HG03108 (cell line): ENCODE results near the gene ATP6V1C2.
"Not testable (repeated sequence)": the region's sequence is repeated elsewhere in the genome, so short reads cannot be mapped to it uniquely, and the experiment has no call there.

Experiments
- ATAC-seq: cut with Tn5 transposase; IDR thresholded peaks from one replicate; pipeline ENCODE4 v1.9.1; 2021; ENCODE audit warnings: moderate library complexity; ENCODE audit not compliant: unreplicated experiment

Gene ATP6V1C2

DNA sequence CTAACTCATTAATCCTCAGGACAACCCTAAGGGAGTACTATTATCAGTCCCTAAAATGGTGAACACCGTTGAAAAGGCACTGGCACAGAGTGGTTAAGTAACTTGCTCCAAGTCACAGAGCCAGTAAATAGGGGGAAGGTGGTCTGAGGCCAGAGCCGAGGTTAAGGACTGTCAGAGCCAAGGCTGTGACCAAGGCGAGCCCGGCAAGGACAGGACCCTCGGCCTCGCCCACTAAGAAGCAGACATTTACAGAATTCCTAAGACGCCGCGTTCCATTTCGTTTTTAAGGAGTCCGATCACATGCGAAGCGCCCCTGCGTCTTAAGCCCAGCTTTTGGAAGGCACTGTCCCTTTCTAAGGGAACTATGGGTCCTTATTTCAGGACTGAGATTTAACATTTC is 90.1 kb downstream of the ATP6V1C2 start:
- no peak for ATAC-seq

DNA sequence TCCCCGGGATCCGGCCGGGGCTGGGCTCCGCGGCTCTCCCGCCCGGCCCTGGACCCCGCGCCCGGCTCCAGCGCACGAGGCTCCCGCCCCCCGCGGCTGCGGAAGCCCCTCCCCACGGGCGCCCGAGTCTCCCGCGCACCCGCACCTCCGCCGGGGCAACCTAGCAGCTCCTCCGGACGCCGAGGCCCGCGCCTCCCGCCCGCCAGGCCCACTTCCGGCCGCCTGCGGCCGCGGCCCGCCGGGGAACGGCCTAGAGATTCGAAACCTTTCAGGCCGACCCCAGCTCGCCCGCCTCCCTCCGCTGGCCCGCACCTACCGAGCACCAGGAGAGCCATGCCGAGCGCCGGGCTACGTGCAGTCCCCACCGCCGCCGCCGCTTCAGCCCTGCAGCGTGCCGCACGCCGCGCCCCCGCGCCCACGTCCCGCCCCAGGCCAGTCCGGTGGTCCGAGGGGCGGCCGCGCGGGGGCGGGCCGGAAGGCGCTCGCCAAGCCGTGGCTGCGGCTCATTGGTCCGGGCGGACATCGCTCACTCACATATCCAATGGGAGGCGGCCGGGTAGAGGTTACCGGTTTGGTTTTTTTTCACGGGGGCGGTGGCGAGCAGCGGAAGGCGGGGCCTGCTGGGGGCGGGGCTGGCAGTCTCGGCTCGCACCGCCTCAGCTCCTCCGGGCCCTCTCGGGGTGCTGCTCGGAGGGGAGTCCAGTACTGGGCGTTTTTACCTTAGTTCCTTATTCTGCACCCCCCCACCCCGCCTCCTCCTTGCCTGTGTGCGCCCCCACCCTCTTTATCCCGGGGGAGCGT is 91.1 kb downstream of the ATP6V1C2 start, which contains the start of gene PDIA6:
Gene PDIA6, minus strand, starts transcription at position 424 of the 801 bp plus-strand sequence. Its CDS starts 89 bp downstream, at position 335.
- ATAC-seq: peak; percentile 92

DNA sequence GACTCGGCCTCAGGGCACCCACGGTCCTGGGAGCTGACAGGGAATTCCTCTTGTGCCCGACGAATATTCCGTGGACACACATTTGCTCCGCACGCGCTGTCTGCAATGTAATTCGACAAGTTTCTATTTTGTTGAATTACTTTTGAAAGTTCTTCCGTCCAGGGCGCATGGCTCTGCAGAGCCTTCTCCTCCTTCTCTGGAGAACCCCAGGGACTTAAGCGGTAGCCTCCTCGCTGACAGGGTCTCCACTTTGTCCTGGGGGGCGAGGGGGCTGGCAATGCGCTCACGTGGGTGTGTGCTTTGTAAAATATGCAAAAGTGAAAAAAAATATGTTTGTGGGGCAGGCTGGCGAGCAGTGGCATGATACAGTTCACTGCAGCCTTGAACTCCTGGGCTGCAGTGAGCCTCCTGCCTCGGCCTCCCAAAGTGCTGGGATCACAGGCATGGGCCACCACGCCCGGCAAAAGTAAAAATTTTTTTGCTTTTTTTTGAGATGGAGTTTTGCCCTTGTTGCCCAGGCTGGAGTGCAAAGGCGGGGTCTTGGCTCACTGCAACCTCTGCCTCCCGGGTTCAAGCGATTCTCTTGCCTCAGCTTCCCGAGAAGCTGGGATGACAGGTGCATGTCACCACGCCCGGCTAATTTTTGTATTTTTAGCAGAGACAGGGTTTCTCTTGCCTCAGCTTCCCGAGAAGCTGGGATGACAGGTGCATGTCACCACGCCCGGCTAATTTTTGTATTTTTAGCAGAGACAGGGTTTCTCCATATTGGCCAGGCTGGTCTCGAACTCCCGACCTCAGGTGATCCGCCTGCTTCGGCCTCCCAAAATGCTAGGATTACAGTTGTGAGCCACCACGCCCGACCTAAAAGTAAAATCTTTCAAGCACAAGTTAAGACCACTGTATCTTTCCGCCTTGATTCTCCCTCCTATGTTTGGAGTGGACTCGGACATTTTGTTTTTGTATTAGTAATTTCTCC is 92.0 kb downstream of the ATP6V1C2 start:
- ATAC-seq: not testable (repeated sequence)

DNA sequence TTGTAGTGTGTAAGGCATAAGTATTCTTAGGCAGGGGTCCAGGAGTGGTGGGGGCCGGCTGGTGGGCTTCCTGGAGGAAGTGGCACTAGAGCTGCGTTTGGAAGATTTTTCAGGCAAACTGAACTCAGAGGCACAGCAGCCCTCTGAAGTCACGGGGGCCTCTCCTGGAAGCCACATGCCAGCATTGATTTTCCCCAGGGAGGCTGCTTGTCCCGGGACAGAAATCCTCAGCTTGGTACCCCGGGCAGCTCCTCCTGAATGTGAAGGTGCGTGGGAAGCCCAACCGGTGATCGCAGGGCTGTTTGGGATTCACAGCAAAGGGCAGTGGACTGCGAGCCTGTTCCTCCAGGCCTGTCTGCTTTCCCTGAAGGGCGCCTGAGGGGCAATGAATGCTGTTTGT is 92.7 kb downstream of the ATP6V1C2 start:
- ATAC-seq: no peak

DNA sequence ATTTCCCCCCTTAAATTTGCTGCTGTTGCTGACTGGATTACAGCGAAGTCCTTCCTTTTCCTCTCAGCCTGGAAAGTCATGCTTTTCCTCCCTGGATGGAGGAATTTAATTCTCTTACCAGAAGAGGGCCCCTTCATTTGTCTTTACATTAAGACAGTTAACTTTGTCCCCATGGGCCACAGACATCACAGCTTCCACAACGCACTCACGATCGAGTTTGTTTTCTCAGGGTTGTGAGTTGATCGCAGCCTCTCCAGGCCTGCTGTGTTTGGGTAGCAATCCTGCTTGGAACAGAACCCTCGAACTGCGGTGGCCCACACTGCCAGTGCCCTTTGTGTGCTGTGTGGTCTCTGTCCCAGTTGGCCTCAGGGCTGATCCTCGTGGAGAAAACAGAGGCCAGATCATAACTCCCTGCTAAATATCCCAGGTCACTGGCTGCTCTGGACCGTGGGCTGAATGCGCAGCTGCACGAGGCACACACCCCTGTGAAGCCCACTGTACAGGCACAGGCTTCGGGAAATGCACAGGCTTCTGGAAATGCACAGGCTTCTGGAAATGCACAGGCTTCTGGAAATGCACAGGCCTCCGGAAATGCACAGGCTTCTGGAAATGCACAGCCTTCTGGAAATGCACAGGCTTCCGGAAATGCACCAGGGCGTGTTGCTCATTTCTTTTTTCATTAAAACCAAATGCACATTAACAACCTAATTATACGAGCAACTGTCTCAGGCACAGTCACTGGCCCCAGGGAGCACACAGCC is 93.3 kb downstream of the ATP6V1C2 start:
- ATAC-seq: no peak

DNA sequence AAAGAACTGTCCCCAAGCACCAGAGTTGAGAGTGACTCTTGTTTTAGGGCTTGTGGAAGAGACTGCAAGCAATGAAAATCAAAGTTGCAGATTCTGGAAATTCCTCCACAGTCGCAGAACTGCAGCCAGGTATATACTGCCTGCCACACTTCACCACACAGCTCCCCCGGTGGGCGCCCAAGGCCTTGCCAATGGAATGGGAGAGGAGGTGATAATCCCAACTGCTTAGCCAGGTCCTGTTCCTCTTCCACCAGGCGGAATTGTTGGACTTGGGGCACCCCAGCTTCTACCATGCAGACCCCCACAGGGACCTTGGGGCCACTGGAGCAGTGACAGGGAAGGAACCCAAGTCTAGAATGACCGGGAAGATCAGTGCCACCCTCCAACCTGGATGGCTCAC is 96.0 kb downstream of the ATP6V1C2 start:
- ATAC-seq: no peak

DNA sequence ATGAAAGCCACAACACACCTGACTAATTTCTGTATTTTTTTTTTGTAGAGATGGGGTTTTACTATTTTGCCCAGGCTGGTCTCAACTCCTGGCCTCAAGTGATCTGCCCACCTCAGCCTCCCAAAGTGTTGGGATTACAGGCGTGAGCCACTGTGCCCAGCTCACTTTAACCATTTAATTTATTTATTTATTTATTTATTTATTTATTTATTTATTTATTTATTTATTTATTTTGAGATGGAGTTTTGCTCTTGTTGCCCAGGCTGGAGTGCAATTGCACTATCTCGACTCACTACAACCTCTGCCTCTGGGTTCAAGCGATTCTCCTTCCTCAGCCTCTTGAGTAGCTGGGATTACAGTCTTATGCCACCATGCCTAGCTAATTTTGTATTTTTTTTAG is 96.9 kb downstream of the ATP6V1C2 start:
- ATAC-seq: not testable (repeated sequence)

DNA sequence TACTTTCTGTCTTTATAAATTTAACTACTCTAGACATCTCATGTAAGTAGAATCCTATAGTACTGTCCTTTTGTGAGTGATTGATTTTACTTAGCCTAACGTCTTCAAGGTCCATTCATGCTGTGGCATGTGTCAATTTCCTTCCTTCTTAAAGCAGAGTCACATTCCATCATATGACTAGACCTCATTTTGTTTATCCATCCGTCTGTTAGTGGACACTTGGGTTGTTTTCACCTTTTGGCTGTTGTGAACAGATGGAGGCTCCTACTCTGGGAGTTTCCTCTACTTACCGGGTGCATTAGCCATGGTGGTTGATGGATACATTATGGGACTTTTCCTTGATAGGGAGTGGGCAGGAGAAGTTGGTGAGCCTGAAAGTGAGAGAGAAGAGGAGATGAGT is 97.6 kb downstream of the ATP6V1C2 start:
- no peak for ATAC-seq

DNA sequence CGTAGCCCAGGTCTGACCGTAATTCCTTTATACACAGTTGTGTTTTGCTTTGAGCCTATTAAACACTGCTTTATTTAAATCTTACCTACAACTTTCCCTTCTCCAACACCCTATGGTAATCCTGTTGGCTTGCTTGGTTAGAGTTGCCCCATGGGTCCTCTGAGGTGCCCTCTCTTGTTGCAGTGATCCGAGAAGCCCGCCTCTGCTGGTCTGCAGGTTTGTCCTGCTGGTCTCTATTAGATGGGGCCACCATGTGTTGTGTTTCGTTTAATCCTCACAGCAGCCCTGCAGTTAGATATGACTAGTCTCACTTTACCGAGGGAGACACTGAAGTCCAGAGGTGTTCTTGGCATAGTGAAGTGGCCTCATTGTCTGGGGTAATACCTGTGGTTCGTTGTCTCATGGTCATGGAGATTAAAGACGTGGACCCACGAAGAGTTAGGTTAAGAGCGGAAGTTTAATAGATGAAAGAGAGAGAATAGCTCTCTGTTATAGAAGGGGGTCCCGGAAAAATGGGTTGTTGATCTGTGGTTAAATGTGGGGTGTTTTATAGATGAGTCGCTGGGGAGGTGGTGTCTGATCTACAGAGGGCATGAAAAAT is 98.4 kb downstream of the ATP6V1C2 start:
- ATAC-seq: no peak

DNA sequence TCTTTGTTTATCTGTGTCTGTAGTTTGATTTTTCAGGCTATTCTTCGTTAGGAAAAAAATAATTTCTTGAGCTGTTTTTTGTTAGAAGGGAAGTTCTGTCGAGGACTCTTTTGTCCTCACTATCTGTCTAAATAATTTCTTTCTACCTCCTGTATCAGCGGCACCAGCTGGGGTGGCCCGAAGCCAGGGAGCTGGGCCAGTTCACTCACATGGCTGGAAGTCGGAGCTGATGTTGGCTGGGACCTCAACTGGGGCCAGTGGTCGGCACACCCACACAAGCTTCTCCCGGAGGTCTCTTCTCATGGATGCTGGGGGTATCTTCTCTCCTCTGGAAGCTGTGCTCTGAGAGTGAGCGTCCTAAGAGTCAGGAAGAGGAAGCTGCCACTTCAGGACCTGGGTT is 99.1 kb downstream of the ATP6V1C2 start:
- ATAC-seq: no peak

DNA sequence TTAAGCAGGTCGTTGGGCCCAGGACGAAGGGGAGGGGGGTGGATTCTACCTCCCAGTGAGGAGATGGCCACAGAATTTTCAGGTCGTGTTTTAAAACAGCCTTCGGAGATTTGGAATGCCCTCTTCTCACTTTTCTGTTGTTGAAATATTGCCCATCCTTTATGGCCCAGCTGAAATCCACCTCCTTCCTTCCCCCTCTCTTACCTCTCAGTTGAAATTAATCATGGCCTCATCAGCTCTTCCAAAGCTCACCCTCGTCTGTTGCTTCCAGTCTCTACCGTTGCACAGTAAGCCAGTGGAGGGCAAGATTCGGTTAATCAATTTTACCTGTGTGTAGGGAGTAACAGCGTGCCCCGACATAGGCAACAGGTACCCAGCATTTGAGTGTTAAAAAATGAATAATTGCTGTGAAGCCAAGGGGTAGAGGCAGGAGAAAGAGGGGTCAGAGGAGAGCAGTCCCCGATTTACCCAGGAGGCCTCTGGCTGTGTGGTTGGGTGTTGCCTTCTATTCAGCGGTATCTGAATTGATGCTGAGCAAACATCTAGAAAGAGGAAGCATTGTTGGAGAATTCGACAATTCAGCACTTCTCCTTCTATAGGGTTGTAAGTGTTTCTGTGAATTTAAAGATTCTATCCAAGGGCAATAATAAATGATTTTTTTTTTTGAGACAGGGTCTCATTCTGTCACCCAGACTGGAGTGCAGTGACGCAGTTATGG is 99.7 kb downstream of the ATP6V1C2 start:
- ATAC-seq: no peak

DNA sequence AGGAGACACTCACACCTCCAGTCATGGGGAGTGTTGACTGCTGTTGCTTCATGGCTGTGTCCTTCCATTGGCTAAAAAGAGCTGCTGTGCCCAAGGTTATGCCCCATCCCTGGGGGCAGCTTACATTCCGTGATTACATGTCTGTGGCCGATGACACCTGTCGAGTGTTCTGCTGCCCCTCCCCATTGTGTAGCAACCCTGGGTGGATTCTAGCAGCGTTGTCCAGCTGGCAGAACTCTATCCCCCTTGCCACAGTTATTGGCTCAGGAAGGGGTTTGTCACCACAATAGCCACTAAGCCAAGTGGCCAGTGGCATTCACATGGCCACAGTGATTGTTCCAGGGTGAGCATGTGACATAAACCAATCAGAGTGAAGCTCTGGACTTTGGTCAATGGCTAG is 102.8 kb downstream of the ATP6V1C2 start:
- ATAC-seq: no peak

DNA sequence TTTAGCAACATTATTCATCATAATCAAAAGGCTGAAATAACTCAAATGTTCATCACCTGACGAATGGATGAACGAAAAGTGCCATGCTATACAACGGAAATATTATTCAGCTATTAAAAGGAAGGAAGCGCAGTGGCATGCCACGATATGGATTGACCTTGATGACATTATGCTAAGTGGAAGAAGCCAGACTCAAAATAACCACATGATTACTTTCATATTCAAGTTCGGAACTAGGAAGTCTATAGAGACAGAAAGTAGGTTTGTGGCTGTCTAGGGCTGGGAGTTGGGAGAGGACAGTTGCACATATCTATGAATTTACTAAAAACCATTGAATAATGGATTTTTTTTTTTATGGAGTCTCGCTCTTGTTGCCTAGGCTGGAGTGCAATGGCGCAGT is 104.6 kb downstream of the ATP6V1C2 start:
- no peak for ATAC-seq

DNA sequence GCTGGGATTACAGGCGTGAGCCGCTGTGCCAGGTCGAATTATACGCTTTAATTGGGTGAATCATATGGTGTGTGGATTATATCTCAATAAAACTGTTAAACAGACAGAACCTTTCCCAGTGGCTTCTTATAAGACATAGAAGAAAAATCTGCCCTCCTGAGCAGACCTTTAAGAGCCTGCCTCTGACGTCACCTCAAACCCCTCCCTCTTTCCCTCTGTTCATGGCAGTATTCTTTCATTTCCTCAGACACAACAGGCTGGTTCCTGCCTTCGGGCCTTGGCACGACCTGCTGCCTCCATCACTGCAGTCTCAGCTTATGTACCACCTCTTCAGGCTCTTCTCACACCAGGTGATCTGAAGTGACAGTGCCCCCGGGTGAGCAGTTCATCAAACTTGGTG is 105.2 kb downstream of the ATP6V1C2 start:
- ATAC-seq: no peak

DNA sequence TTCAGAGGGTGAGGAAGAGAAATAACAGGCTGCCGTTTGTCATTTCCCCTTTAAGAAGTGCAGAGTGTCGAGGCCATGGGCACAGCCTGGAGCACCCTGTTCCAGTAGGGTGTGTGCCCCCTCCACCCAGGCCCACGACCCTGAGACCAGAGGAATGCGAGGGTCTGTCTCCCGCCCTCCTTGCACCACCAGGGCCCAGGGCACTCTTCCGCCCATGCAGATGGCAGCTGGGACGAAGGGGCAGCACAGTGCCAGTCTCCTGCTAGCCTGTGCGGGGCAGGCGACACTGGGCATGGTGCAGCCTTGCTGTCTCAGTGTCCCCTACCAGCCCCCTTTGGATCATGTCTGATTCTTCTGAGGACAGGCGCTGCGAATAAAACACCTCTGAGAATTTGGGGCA is 106.9 kb downstream of the ATP6V1C2 start:
- no peak for ATAC-seq

DNA sequence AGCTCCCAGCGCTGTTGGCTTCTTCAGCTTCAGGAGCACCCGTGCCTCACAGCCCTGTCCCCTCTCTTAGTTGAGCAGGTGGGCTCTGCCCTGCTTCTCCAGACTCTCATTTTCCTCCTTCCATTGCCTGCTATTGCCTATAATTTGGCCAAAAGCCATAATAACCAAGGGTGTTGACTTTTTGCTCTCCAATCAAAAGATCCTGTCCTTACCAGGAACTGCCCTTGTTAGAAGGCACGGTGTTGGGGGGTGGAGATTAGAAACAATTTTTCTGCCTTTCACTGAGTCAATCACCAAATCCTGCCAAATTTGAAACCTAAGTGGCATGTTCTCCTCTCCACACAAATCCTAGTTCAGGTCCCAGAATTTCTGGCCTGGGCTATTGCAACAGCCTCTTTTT is 107.9 kb downstream of the ATP6V1C2 start:
- no peak for ATAC-seq

DNA sequence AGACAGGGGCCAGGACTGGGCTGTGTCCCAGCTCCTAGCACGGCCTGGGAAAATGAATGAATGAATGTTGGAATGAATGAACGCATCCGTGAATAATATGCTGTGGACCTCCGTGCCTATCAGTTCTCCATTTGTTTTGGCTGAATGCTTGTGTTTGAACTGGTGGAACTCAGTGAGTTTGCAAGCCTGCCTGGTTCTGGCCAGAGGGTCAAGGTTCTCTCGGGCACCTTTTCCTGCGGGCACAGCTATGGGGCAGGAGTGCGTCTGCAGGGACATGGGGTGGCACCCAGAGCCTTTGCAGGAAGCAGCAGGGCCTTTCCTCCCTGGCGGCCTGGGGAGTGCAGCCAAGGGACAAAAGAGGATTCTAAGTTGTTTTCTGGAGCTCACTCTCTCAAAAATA is 108.8 kb downstream of the ATP6V1C2 start:
- no peak for ATAC-seq

DNA sequence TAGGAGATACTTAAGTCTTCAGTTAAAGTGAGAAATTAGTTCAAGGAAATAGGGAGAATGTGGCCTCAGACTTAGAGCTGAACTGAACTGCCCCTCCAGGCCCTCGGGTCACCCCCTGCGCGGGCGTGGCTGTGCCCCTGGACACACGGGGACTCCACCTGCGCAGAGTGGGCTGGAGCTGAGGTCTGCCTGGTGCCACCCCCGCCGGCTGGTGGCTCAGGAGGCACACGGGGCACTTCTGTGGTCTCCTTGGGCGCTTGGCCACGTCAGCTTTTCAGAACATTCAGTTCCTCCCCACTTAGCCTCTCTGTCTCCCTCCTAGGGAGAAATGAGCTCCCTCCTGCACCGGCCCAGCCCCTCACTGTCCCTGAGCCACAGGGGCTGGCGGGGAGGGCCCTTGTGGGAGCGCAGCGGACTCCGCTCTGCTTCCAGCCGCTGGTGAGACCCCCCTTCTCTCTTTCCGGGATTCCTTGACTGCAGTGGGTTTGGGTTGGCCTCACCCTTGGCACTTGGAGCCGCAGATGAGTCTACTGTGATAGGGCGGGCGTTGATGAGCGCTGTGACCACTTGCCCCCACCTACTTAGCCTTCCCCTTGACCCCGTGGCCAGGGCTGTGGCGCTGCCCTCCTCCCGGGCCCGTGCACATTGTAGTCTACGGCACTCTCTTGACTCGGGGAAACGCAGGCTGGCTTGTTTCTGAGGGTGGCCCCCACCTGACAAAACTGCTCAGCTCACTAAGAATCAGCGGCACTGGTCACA is 109.4 kb downstream of the ATP6V1C2 start:
- no peak for ATAC-seq

DNA sequence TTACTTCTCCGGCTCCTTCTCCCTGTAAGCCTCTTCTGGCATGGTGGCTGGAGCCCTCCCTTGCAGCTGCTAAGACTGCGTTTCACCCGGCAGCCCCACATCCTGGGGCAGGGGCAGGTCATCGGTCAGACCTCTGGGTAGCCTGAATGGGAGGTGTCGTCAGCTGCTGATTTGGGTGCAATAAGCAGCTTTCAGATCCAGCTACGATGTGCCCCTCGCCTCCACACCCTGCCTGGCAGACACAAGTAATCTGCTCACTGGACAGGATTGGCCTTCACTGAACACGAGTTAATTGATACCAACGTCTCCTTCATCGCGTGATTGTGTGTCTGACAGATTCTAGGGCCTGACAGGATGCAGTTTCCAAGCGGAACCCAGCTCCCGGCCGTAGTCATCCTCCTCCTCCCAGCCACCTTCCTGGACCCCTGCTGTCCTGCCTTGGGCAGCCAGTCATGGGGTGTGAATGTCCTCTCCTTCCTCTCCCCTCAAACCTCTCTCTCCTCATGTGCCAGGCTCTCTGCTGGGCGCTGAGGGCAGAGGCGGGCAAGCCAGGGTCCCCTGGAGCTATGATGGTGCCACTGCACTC is 110.1 kb downstream of the ATP6V1C2 start:
- ATAC-seq: no peak
